MCF 10A (cell line): ENCODE results near the gene ITGA1. TPM values are rescaled to one million over a fixed set of nuclear protein-coding genes. Genes with fewer than 3 reads are reported as not detected.

Experiments used
- BruUV-seq: library from RNA; stranded (reverse); fragments of 400-500 nt; replicated peaks from 2 replicates; lab custom pipeline; 2021; lab: Mats Ljungman, UMichigan
- CTCF ChIA-PET: fragments of 300-600 bp; sonication (Branson Sonifier 250); formaldehyde crosslinking; extraction: SDS; loops from one replicate; lab custom pipeline; 2021; ENCODE audit warnings: antibody characterized with exemption, inconsistent platforms; lab: Yijun Ruan, JAX
- POLR2A ChIA-PET: fragments of 300-600, 350-650 bp; sonication (Branson Sonifier 250); formaldehyde crosslinking; extraction: SDS; loops from one replicate; lab custom pipeline; 2020; ENCODE audit warnings: antibody characterized with exemption, inconsistent platforms; lab: Yijun Ruan, JAX
- DNase-seq: peaks from one replicate; pipeline ENCODE4 v3.0.0-alpha.2; 2018; ENCODE audit not compliant: unreplicated experiment
- H3K27ac Mint-ChIP-seq: one replicate; pipeline ENCODE4 v1.8.0; 2022; ENCODE audit warnings: mild to moderate bottlenecking, low read depth, mixed read lengths; ENCODE audit not compliant: unreplicated experiment
- H3K27me3 Mint-ChIP-seq: one replicate; pipeline ENCODE4 v1.8.0; 2022; ENCODE audit warnings: mixed read lengths; ENCODE audit not compliant: insufficient read depth, unreplicated experiment
- H3K36me3 Mint-ChIP-seq: one replicate; pipeline ENCODE4 v1.8.0; 2022; ENCODE audit warnings: mild to moderate bottlenecking, moderate library complexity, mixed read lengths; ENCODE audit not compliant: insufficient read depth, unreplicated experiment
- H3K4me1 Mint-ChIP-seq: one replicate; pipeline ENCODE4 v1.8.0; 2022; ENCODE audit warnings: mixed read lengths; ENCODE audit not compliant: insufficient read depth, unreplicated experiment
- H3K4me3 Mint-ChIP-seq: one replicate; pipeline ENCODE4 v1.8.0; 2022; ENCODE audit warnings: mild to moderate bottlenecking, moderate library complexity, mixed read lengths; ENCODE audit not compliant: unreplicated experiment
- H3K9me3 Mint-ChIP-seq: one replicate; pipeline ENCODE4 v1.8.0; 2022; ENCODE audit warnings: mixed read lengths; ENCODE audit not compliant: unreplicated experiment
- intact Hi-C: fragments of 100-400 bp; cut with micrococcal nuclease; formaldehyde crosslinking; loops from 2 replicates; pipeline ENCODE4 v1.14.1; 2022
- total RNA-seq: library from RNA; stranded (reverse); gene quantifications from 2 replicates; pipeline ENCODE4 v1.2.3, GENCODE V29; 2022
- TF ChIP-seq, protein P1 (sequence below): fragments of 200-600 bp; IDR thresholded peaks from one replicate; pipeline ENCODE4 v1.8.0; 2022; ENCODE audit warnings: antibody characterized with exemption, mild to moderate bottlenecking; ENCODE audit not compliant: unreplicated experiment

The ITGA1 gene
- total RNA-seq, 1 experiment from 2014 or later = 7.7 TPM

DNA sequence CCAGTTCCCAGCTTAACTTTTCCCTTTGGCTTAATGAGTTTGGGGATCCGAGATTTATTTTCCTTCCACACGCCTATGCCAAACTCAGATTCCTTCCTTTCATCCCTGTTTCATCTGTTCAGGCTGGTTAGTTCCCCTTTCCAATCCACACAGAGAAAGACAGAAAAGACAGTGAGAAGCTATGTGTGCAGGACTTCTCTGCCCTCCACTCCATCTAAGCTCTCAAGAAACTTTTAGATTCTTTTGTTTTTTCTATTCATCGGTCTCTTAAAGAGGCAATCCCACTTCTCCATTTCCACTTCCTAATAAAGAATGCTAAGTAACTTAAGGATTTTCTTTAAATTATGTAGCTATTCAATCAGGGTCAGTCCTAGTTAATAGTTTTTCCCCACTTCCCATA lies 11.2 kb downstream of the ITGA1 start:
- no TSS peak for BruUV-seq
- Mint-ChIP-seq H3K36me3 (peaks cover 14% of the 10 kb centered on the region), H3K27ac (peak overlapping the region; percentile 90), H3K9me3 (no peaks in the 10 kb centered on the region), H3K4me3 (peak overlapping the region; percentile 92), H3K27me3 (no peaks in the 10 kb centered on the region), H3K4me1 (peaks cover 28% of the 10 kb centered on the region)
- CTCF ChIA-PET = interaction anchor here (0.5 to 2.2 kb wide), 15 partner anchors 9 to 150 kb away, joined by 3 to 17 read pairs (median 4); partner anchors contain the start of genes ITGA1 and PELO
- intact Hi-C loops = loop anchor here (1.0 to 5.0 kb wide), 2 partner anchors 12 to 1412 kb away; partner anchors contain the start of genes ITGA1 and PELO
- DNase-seq = no peak
- TF ChIP-seq, protein P1, sequence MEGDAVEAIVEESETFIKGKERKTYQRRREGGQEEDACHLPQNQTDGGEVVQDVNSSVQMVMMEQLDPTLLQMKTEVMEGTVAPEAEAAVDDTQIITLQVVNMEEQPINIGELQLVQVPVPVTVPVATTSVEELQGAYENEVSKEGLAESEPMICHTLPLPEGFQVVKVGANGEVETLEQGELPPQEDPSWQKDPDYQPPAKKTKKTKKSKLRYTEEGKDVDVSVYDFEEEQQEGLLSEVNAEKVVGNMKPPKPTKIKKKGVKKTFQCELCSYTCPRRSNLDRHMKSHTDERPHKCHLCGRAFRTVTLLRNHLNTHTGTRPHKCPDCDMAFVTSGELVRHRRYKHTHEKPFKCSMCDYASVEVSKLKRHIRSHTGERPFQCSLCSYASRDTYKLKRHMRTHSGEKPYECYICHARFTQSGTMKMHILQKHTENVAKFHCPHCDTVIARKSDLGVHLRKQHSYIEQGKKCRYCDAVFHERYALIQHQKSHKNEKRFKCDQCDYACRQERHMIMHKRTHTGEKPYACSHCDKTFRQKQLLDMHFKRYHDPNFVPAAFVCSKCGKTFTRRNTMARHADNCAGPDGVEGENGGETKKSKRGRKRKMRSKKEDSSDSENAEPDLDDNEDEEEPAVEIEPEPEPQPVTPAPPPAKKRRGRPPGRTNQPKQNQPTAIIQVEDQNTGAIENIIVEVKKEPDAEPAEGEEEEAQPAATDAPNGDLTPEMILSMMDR = no peak
- POLR2A ChIA-PET = interaction anchor here (0.7 to 4.9 kb wide), 26 partner anchors 9 to 311 kb away, joined by 3 to 51 read pairs (median 4); partner anchors contain the start of genes ITGA1, ITGA2, MOCS2 and PELO

DNA sequence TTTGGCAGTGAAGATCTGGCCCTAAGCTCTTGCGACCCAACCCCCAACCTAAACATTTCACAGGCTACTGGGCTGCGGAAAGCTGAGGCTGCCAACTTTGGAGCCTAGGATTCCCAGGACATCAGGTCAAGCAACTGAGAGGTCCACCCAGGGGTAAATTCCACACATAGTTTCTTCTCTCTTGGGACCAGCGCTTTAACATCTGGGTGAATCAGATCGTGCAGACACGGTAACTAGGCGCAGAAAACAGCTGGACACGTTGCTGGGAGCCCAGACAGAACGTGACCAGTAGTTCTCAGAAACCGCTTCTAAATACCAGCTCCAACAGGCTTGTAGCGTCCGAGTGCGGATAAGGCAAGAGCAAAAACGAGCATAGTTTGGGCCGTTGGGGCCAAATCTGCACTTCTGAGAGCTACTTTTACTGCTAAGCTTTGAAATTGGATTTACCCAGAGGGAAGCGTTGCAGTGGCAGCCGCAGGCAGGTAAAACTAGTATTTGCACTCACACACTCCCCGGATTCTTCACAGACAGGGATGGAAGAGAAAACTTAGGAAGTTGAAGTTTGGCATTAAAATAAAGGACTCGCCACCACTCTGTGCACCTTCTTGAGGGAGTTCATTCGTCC lies 11.8 kb downstream of the ITGA1 start:
- POLR2A ChIA-PET = interaction anchor here (0.6 to 4.9 kb wide), 35 partner anchors 8 to 1282 kb away, joined by 3 to 51 read pairs (median 4); partner anchors contain the start of genes ITGA1, ITGA2, MOCS2 and PELO
- CTCF ChIA-PET = interaction anchor here (0.5 to 2.2 kb wide), 19 partner anchors 10 to 848 kb away, joined by 3 to 17 read pairs (median 4); partner anchors contain the start of genes ITGA1 and PELO
- H3K4me3 Mint-ChIP-seq = peak overlapping the region; percentile 92
- no peaks in the 10 kb centered on the region for H3K27me3 Mint-ChIP-seq
- H3K36me3 Mint-ChIP-seq = peaks cover 14% of the 10 kb centered on the region
- H3K27ac Mint-ChIP-seq = peak overlapping the region; percentile 90
- peaks cover 33% of the 10 kb centered on the region for H3K4me1 Mint-ChIP-seq
- TF ChIP-seq, protein P1 = no peak
- peak; percentile 49 for DNase-seq
- H3K9me3 Mint-ChIP-seq = no peaks in the 10 kb centered on the region
- BruUV-seq = no TSS peak
- intact Hi-C loops = loop anchor here (1.0 to 5.0 kb wide), 2 partner anchors 12 to 1412 kb away; partner anchors contain the start of genes ITGA1 and PELO

DNA sequence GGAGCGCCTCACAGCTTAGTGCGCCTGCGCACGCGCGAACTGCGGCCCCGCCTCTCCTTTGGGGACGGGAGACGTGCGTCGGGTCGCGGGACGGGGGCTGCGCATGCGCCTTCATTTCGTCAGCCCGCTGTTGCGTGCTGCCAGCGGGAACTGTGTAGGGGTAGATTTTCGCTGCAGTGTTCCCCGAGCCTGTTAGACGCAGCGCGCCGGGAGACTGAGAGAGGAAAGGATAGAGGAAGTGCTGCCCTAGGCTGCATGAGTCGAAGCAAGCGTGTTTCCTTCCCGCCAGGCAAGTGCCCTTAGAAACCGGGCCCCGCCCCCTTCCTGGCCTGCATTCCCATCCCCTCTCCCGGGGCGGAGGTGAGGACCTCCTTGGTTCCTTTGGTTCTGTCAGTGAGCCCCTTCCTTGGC lies 12.3 kb downstream of the ITGA1 start:
- intact Hi-C loops = loop anchor here (1.0 to 5.0 kb wide), 2 partner anchors 13 to 1413 kb away; partner anchors contain the start of genes ITGA1 and PELO
- CTCF ChIA-PET = interaction anchor here (0.6 to 2.2 kb wide), 15 partner anchors 10 to 848 kb away, joined by 3 to 17 read pairs (median 4); partner anchors contain the start of genes ITGA1 and PELO
- no peaks in the 10 kb centered on the region for H3K9me3 Mint-ChIP-seq
- peak; percentile 94 for DNase-seq
- peaks cover 16% of the 10 kb centered on the region for H3K36me3 Mint-ChIP-seq
- no peaks in the 10 kb centered on the region for H3K27me3 Mint-ChIP-seq
- H3K27ac Mint-ChIP-seq = peak overlapping the region; percentile 90
- TF ChIP-seq, protein P1 = no peak
- peak overlapping the region; percentile 92 for H3K4me3 Mint-ChIP-seq
- H3K4me1 Mint-ChIP-seq = peaks cover 38% of the 10 kb centered on the region
- BruUV-seq = no TSS peak
- POLR2A ChIA-PET = interaction anchor here (0.6 to 4.9 kb wide), 33 partner anchors 8 to 1283 kb away, joined by 3 to 51 read pairs (median 4); partner anchors contain the start of genes ITGA1, ITGA2, MOCS2 and PELO
